HG03097 (cell line): ENCODE results near the gene PPP1R12C.

Source experiments
- ATAC-seq: cut with Tn5 transposase; IDR thresholded peaks from one replicate; pipeline ENCODE4 v1.9.1; 2021; ENCODE audit not compliant: unreplicated experiment, low FRiP score

The PPP1R12C gene

GRCh38 chr19:55091126-55091910 lies 26.1 kb downstream of the PPP1R12C start:
- ATAC-seq: no peak

- ATAC-seq: no peak
These were observed 26.9 kb downstream of the PPP1R12C start for GRCh38 chr19:55090564-55090963.

- ATAC-seq: no peak
These were observed 28.0 kb downstream of the PPP1R12C start for GRCh38 chr19:55089342-55089944.

GRCh38 chr19:55088543-55089341 lies 28.7 kb downstream of the PPP1R12C start:
- ATAC-seq: no peak

GRCh38 chr19:55088021-55088451 lies 29.4 kb downstream of the PPP1R12C start:
- no peak for ATAC-seq

GRCh38 chr19:55087542-55087901 lies 29.9 kb downstream of the PPP1R12C start:
- no peak for ATAC-seq

GRCh38 chr19:55086730-55087541 lies 30.5 kb downstream of the PPP1R12C start:
- ATAC-seq: no peak

GRCh38 chr19:55085923-55086715 lies 31.3 kb downstream of the PPP1R12C start:
- ATAC-seq: no peak

GRCh38 chr19:55084416-55084815 lies 33.0 kb downstream of the PPP1R12C start:
- no peak for ATAC-seq

- no peak for ATAC-seq
These were observed 34.2 kb downstream of the PPP1R12C start for GRCh38 chr19:55083004-55083850.

- no peak for ATAC-seq
These were observed 35.2 kb downstream of the PPP1R12C start for GRCh38 chr19:55082020-55082851.

GRCh38 chr19:55081770-55082019 lies 35.7 kb downstream of the PPP1R12C start:
- ATAC-seq: no peak

GRCh38 chr19:55080968-55081769 lies 36.3 kb downstream of the PPP1R12C start:
- peak; percentile 58 for ATAC-seq

- ATAC-seq: no peak
These were observed 37.1 kb downstream of the PPP1R12C start for GRCh38 chr19:55080121-55080967.

- no peak for ATAC-seq
These were observed 37.9 kb downstream of the PPP1R12C start for GRCh38 chr19:55079400-55080038.

GRCh38 chr19:55078996-55079395 lies 38.4 kb downstream of the PPP1R12C start:
- ATAC-seq: no peak
